Central memory CD4-positive, alpha-beta T cell (primary cell): ENCODE measurements around the gene TUBAL3.

ENCODE experiments used
- DNase-seq: peaks from one replicate; pipeline ENCODE4 v3.0.0; 2022
- total RNA-seq, 3 experiments: gene quantifications; one replicate each; lab custom pipeline; 2026; lab: John Stamatoyannopoulos, UW

Gene TUBAL3
- 0 reads per million in 3 experiments for total RNA-seq

GRCh38 chr10:5404208-5405041 lies at the start of gene TUBAL3:
Gene TUBAL3, minus strand, starts transcription at chr10:5404828. Its CDS starts 36 bp downstream, at chr10:5404792.
- no peak for DNase-seq

DNA sequence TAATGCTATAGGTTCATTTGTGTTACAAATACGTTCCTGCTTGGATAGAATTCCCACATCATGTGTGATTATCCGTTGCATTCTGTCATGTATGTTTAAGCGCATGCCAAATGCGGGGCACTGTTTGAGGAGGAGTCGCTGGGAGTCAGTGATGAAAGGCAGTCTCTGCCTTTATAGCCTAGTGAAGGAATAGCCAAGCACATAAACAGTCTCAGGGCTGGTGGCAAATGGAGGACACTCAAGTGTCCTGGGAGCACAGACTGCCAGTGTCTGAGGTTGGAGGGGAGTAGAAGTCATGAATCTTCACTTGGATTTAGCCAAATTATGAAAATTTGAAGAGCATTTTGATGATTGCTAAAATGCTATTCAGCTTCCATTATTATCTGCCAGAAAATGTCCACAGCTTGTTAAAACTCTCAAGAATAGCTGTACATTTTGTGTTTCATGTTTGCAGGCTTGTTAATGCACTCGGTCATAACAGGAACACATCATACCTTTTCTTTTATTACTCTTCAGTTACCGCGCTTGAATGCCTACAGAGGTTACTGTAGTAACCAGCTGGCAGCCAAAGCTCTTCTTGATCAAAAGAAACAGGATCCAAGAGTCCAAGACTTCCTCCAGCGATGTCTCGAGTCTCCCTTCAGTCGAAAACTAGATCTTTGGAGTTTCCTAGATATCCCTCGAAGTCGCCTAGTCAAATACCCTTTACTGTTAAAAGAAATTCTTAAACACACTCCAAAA lies 49.3 kb upstream of the TUBAL3 start:
- DNase-seq, result no peak

DNA sequence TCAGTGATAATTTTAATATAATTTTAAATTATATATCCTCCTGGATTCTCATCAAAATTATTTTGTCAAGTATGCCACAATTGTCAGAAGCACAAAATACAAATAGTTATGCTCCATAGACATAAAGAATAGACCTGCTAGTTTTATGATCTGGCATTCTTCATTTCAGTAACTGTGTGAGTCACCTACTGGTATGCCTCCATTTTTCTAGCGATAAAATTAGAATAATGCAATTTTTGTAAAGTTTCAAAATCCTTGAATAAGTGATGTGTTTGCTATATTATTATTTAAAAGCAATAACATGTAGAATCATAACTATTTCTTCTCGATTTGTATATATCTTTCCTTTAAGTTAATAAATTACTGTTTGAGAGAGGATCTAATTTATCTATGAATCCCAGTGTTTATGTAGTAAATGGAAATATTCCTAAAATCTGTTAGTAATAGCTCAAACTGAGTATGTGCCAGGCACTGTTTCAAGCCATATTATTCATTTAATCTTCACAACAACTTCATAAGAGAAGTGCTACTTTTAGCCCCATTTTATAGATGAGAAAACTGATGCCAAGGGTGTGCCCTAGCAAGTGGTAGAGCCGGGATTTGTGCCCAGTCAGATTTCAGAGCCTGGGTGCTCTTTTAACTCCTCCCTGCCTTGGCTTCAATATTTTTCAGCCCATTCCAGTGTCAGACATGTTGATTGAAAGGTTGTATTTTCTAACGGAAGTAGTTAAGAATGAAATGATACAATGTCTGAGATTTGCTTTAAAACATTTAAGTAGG lies 46.2 kb upstream of the TUBAL3 start:
- no peak for DNase-seq

DNA sequence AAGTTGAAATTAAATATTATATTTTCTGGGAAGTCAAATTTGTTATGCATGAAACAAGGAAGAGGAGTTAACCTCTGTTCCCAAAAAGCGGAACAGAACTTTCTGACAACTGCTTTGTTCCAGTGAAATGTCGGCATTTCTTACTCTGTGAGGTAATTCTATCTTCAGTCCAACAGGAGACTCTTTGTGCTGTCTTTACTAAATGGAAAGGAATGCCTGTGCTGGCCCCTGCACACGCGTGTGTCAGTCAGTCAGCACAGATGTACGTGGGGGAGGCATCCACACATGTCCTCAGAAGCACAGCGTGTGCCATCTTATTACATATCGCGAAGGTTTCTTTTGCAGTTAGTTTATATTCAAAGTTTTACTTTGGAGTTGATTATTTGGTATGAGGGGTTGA lies 45.2 kb upstream of the TUBAL3 start:
- DNase-seq, result no peak

GRCh38 chr10:5449227-5449626 lies 44.6 kb upstream of the TUBAL3 start:
- no peak for DNase-seq

GRCh38 chr10:5448333-5449001 lies 43.8 kb upstream of the TUBAL3 start:
- DNase-seq, result no peak

- peak; percentile 60 for DNase-seq
These were observed 43.0 kb upstream of the TUBAL3 start for GRCh38 chr10:5447611-5448071.

DNA sequence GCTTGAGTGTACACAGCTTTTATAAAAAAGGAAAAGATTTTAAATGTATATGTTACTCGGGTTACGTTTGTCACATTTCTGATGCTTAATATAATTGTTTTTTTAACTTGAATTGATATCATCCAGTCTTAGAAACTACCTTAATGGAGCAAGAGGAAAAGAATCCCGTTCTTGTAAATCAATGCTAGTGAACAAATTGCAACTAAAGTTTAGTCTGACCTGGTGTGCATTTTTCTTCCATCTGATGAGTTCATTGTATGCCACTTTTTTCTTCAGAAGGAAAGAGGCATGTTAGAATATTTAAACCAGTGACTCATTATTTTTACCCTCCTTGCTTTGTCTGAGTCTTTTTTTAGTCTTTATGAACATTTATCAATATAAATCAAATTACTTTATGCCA lies 42.4 kb upstream of the TUBAL3 start:
- no peak for DNase-seq

- DNase-seq, result peak; percentile 46
These were observed 41.8 kb upstream of the TUBAL3 start for GRCh38 chr10:5446390-5446926.

DNA sequence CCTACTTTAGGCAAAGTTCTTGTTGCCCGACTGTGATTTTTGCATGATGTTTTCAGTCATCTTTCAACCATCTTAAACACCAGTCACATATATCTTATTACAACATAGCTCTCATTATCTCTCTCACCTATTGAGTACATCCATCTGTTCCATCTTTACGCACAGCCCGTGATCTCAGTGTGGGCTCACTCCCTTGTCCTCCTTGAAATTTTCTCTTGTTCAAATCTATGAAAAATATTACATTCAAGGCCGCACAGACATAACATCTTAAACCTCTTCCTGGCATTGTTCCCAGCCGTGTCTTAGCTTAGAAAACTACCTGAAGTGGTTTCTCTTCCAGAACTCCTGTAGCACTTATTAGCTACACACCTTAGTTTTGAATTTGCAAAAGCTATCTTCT lies 40.4 kb upstream of the TUBAL3 start:
- no peak for DNase-seq

DNA sequence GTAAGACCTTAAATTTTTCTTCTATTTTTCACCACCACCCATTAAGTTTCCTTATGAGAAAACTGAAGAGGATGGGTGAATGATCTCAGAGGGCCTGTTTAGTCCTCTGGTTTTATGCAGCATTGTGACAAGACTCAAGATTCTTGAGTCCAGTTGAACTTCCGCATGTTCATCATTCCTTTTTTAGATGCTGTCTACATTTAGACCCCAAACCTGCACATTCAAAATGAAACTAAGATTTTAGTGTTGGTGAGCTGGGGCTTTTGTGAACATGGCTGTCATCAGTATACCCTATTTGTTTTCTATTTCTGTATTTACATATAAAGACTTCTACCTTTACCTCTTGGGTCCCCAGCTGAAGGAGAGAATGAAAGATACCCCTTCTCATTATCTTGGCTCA lies 38.8 kb upstream of the TUBAL3 start:
- DNase-seq, result no peak

DNA sequence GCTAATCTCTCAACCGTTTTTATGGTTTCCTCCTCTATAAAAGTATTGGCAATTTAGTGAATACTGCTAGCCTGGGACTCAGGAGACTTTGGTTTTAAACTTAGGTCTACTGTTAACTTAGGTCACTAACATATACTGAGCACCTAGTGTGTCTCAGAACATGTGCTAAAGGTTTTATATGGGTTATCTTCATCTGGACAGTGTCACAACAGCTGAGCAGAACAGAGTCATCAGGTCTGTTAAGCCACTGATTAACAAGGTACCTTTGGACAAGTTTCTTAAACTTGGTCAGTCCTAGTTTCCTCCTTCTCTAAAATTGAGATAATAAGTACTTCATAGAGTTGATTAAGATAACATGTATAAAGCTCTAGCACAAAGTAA lies 38.4 kb upstream of the TUBAL3 start:
- DNase-seq, result no peak

DNA sequence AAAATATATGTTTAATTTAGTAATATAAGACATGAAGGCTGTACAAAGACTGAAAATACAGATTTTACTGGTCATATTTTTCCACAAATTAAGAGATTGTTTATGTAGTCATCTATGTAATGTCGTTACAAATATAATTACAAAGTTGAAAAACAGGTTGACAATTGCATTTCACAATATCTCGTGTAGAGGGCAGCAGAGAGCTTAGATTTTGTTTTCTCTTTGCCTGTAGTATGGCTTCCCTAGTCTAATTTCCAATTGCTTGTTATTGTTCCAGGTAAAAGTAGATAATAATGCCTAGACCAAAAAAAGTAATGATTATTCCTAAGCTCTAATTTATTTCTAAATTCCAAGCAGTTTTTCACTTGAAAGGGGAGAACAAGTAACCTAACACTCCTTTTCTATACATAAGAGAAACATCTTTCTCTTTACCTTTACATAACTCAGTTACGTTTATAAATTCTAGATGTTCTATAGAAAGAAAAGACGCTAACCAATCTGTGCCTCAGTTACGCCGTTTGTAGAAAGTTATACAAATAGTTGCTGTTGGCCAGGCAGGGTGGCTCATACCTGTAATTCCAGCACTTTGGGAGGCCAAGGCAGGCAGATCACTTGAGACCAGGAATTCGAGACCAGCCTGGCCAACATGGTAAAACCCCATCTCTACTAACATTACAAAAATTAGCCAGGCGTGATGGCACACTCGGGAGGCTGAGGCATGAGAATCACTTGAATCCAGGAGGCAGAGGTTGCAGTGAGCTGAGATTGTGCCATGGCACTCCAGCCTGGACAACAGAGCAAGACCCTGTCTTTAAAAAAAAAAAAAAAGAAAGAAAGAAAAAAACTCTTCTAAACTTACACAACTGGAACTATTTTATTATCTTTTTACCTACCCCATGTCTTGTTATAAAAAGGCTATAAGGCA lies 37.7 kb upstream of the TUBAL3 start:
- peak; percentile 46 for DNase-seq

- no peak for DNase-seq
These were observed 36.5 kb upstream of the TUBAL3 start for GRCh38 chr10:5441106-5441505.

DNA sequence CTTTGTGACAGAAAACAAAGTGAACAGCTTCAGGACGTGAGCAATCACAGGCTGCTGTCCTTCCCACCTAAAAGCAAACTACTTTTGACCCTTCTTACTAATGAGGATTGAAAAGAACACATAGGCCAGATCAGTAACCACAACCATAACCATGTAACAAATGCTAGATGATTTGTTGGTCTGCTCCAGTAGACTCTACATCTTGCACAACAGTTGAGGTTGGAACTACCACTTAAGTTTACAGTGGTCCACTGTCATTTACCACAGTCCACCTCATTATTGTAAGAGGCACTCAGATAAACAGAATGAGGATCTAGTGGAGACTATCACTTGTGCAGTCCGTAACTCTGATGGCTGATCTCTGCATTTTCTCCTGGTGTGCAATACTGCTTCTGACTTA lies 35.6 kb upstream of the TUBAL3 start:
- DNase-seq, result no peak

DNA sequence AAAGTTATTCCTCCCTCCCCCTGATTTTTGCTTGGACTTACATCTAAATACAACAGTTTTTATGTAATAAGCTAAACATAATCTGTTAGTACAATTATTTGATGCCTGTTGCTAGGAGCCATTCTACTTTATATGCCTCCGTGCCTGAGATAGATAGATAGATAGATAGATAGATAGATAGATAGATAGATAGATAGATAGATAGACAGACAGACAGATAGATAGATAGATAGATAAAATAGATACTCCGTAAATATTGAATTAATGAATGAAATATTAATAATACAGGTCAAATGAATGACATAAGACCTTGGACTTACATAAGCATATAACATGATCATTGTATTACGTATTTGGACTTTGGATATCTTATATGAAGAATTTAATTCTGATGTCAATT lies 30.7 kb upstream of the TUBAL3 start:
- no peak for DNase-seq

- peak; percentile 41 for DNase-seq
These were observed 29.6 kb upstream of the TUBAL3 start for GRCh38 chr10:5434017-5434753.

DNA sequence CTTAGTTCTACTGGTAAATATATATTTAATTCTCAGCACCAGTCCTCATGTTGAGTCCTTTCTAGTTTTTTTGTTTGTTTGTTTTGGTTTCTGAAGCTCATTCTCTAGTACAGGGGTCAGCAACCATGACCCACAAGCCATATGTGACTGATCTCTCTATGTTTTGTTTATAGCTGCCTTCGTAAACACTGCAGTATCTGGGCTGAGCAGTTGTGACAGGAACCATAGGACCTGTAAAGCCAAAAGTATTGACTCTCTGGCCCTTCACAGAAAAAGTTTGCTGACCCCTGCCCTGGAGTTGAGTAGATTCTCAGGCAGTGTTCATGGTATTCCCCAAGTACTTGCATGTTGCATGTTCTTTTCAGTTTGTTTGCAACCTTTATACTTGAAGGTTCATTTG lies 28.6 kb upstream of the TUBAL3 start:
- DNase-seq, result no peak

- no peak for DNase-seq
These were observed 23.5 kb upstream of the TUBAL3 start for GRCh38 chr10:5428133-5428532.

DNA sequence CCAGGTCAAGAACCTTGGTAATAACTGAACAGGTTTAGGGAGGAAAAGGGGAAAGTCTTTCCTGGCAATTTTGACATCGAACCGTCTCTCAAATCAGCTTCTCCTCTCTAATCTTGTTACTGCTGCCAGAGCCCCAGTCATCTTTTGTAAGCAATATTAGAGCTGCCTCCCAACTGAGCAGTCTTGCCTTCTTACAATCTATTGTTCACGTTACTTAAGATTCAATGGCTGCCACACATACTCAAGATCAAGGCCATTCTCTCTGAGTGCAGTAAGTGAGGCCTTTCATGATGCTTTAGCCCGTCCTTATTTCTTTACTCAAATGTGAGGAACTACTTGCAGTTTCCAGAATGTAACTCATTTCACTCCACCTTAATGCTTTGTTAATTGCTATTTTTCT lies 20.1 kb upstream of the TUBAL3 start:
- DNase-seq, result no peak

GRCh38 chr10:5423771-5424170 lies 19.1 kb upstream of the TUBAL3 start:
- DNase-seq, result no peak
